Measurements from ENCODE around the gene ATF7IP. TPM values are rescaled to one million over a fixed set of nuclear protein-coding genes. Genes with fewer than 3 reads are reported as not detected.

Gene ATF7IP
- total RNA-seq, 4 donors from 2014 or later = 32.2 to 159 (median 85.3) TPM

DNA sequence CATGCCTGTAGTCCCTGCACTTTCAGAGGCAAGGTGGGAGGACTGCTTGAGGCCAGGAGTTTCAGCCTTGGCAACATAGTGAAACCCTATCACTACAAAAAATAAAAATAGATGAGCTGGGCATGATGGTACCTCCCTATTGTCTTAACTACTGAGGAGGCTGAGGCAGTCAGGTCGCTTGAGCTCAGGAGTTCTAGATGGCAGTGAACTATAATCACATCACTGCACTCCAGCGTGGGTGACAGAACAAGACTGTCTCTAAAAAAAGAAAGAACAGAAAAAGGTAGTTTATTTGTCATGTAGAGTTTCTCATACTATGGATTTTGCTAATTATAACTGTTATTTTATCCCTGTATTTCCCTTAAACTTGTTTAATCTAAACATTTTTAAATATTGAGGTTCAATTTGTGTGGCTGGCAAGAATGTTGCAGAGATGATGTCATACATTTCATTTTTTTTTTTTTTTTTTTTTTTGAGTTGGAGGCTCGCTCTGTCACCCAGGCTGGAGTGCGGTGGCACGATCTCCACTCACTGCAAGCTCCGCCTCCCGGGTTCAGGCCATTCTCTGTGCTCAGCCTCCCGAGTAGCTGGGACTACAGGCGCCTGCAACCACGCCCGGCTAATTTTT is 39.7 kb upstream of the ATF7IP start:
- TF ChIP-seq POLR2AphosphoS5 (IDR thresholded peaks at IDR 0.05) (no peak), POLR2A (IDR thresholded peaks at IDR 0.05) (no peak)
- TF ChIP-seq, protein P1, sequence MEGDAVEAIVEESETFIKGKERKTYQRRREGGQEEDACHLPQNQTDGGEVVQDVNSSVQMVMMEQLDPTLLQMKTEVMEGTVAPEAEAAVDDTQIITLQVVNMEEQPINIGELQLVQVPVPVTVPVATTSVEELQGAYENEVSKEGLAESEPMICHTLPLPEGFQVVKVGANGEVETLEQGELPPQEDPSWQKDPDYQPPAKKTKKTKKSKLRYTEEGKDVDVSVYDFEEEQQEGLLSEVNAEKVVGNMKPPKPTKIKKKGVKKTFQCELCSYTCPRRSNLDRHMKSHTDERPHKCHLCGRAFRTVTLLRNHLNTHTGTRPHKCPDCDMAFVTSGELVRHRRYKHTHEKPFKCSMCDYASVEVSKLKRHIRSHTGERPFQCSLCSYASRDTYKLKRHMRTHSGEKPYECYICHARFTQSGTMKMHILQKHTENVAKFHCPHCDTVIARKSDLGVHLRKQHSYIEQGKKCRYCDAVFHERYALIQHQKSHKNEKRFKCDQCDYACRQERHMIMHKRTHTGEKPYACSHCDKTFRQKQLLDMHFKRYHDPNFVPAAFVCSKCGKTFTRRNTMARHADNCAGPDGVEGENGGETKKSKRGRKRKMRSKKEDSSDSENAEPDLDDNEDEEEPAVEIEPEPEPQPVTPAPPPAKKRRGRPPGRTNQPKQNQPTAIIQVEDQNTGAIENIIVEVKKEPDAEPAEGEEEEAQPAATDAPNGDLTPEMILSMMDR (IDR thresholded peaks at IDR 0.05) = no peak
- no peaks in the 10 kb centered on the region for H3K36me3 ChIP-seq
- H3K9me3 ChIP-seq = no peaks in the 10 kb centered on the region
- no peaks in the 10 kb centered on the region for H3K27me3 ChIP-seq
- intact Hi-C loops (cut with DNase I; ENCODE audit: low total_unique reads) (no loop called here), in situ Hi-C loops (cut with MboI; ENCODE audit: low pct_ligation_motif_present in 1 of 4, low pct_unique_long_range_greater_than_20kb in 1 of 4, low sequenced_read_pairs in 3 of 4) (no loop called here)
- H3K4me1 ChIP-seq = no peaks in the 10 kb centered on the region
- H3K27ac ChIP-seq = no peak overlapping the region
- WGBS, 2 donors (ENCODE audit: low coverage in 1 of 2) = 83 to 91% methylated on average over 5 to 11 of the region's 11 CpGs
- DNase-seq = no peak
- H3K4me3 ChIP-seq = no peak overlapping the region

DNA sequence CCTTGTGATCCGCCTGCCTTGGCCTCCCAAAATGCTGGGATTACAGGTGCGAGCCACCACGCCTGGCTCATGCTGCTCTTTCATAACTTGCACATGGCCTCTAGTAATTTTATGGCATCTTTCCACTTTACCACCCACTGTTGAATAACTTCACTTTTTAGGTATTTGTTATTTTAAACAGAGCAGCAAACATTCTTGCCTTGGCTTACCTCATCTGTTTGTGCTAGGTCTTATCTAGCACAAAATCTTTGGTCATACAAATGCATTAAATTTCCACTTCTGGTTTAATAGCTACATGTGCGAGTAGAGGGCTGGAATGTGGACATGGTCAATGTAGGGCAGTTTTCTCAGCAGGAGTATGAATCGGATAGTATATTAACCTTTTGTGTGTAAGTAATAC is 38.8 kb upstream of the ATF7IP start:
- Histone ChIP-seq H3K9me3 (no peaks in the 10 kb centered on the region), H3K4me1 (no peaks in the 10 kb centered on the region), H3K36me3 (no peaks in the 10 kb centered on the region), H3K4me3 (no peak overlapping the region), H3K27me3 (no peaks in the 10 kb centered on the region), H3K27ac (no peak overlapping the region)
- in situ Hi-C loops (cut with MboI; ENCODE audit: low pct_ligation_motif_present in 1 of 4, low pct_unique_long_range_greater_than_20kb in 1 of 4, low sequenced_read_pairs in 3 of 4) = no loop called here
- intact Hi-C loops (cut with DNase I; ENCODE audit: low total_unique reads) = no loop called here
- no peak for DNase-seq
- 93 to 95% methylated on average over 3 to 5 of the region's 5 CpGs for WGBS, 2 donors (ENCODE audit: low coverage in 1 of 2)
- TF ChIP-seq, protein P1 (IDR thresholded peaks at IDR 0.05) = no peak
- TF ChIP-seq POLR2AphosphoS5 (IDR thresholded peaks at IDR 0.05) (no peak), POLR2A (IDR thresholded peaks at IDR 0.05) (no peak), EP300 (IDR thresholded peaks at IDR 0.05; ENCODE audit: low read depth) (no peak)

DNA sequence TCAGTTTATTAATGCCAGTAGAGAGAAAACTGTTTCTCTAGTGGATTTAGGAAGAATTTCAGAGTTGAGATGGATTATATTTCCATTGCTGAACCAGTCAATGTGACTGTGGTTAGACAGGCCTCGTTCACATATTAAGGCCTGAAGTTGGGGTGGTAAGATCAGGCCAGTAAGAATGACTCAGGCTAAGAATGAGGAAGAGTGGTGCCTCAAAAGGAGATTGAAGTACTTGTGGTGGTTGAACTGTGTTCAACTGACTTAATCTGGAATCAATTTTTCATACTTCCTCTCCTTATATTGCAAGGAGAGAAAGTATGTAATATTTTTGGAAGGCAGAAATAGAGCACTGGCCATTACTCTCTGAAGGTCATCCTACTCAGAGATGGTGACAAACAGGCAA is 37.8 kb upstream of the ATF7IP start:
- 67 to 70% methylated on average over 1 of the region's 1 CpG for WGBS, 2 donors (ENCODE audit: low coverage in 1 of 2)
- Histone ChIP-seq H3K4me3 (no peak overlapping the region), H3K36me3 (no peaks in the 10 kb centered on the region), H3K4me1 (no peaks in the 10 kb centered on the region), H3K9me3 (no peaks in the 10 kb centered on the region), H3K27ac (no peak overlapping the region), H3K27me3 (no peaks in the 10 kb centered on the region)
- TF ChIP-seq POLR2AphosphoS5 (IDR thresholded peaks at IDR 0.05) (no peak), EP300 (IDR thresholded peaks at IDR 0.05; ENCODE audit: low read depth) (no peak), POLR2A (IDR thresholded peaks at IDR 0.05) (no peak)
- TF ChIP-seq, protein P1 (IDR thresholded peaks at IDR 0.05) = no peak
- intact Hi-C loops (cut with DNase I; ENCODE audit: low total_unique reads) = no loop called here
- in situ Hi-C loops (cut with MboI; ENCODE audit: low pct_ligation_motif_present in 1 of 4, low pct_unique_long_range_greater_than_20kb in 1 of 4, low sequenced_read_pairs in 3 of 4) = no loop called here
- DNase-seq = no peak

DNA sequence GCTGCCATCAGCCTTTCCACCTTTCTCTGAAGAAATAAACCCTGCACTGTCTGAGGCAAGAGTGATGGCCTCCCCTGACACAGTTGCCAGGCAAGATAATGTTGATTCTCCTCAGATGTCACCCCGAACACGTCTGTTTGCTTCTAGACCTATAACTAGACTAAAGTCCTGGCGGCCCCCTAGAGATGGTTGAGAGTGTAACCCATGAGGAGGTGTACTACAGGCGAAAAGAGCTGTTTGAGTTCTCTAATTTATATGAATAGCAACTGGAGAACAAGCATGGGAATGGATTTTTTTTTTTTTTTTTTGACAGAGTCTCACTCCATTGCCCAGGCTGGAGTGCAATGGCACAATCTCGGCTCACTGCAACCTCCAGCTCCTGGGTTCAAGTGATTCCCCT is 33.0 kb upstream of the ATF7IP start:
- 91% methylated on average over 5 of the region's 5 CpGs; no CpG with 5 or more reads in 1 of the 2 donors for WGBS, 2 donors (ENCODE audit: low coverage in 1 of 2)
- Histone ChIP-seq H3K36me3 (no peaks in the 10 kb centered on the region), H3K27ac (no peak overlapping the region), H3K9me3 (no peaks in the 10 kb centered on the region), H3K27me3 (no peaks in the 10 kb centered on the region), H3K4me1 (no peaks in the 10 kb centered on the region), H3K4me3 (no peak overlapping the region)
- TF ChIP-seq EP300 (IDR thresholded peaks at IDR 0.05; ENCODE audit: low read depth) (no peak), POLR2A (IDR thresholded peaks at IDR 0.05) (no peak), POLR2AphosphoS5 (IDR thresholded peaks at IDR 0.05) (no peak)
- TF ChIP-seq, protein P1 (IDR thresholded peaks at IDR 0.05) = no peak
- DNase-seq = no peak
- intact Hi-C loops (cut with DNase I; ENCODE audit: low total_unique reads) (no loop called here), in situ Hi-C loops (cut with MboI; ENCODE audit: low pct_ligation_motif_present in 1 of 4, low pct_unique_long_range_greater_than_20kb in 1 of 4, low sequenced_read_pairs in 3 of 4) (no loop called here)

All from transverse colon (tissue), 4 donors.